NOMO-1 treated with DMSO at 0.1 percent for 48 hours (cell line): ENCODE measurements around the gene JMJD1C.
A peak's percentile ranks its signal among the peaks of the same experiment; 100 is the strongest.

Source experiments
- DNase-seq: peaks from one replicate; lab custom pipeline; 2025; ENCODE audit not compliant: unreplicated experiment; lab: John Stamatoyannopoulos, UW

The JMJD1C gene

GRCh38 chr10:63264617-63265221 lies 201.1 kb downstream of the JMJD1C start:
- DNase-seq: no peak

- no peak for DNase-seq
These were observed 203.2 kb downstream of the JMJD1C start for GRCh38 chr10:63262430-63263073.

DNA sequence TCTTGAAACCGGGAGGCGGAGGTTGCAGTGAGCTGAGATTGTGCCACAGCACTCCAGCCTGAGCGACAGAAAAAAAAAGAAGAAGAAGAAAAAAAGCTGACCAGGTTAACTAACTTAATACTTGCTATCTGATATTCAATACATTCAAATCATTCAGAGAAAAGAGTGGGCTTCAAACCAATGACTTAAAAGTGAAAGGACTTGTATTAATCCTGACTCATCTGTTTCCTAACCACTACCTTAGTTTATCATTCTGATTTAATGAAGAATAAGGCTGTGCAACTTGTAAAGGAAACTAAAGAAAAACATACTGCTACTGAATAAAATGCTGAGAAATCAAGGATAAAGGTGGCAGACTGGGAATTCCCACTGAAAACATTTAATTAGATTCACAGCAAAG lies 204.3 kb downstream of the JMJD1C start:
- DNase-seq: no peak

- DNase-seq: peak; percentile 87
These were observed 204.9 kb downstream of the JMJD1C start for GRCh38 chr10:63260860-63261251.

GRCh38 chr10:63260103-63260859 lies 205.5 kb downstream of the JMJD1C start:
- no peak for DNase-seq

- DNase-seq: no peak
These were observed 206.7 kb downstream of the JMJD1C start for GRCh38 chr10:63258920-63259678.

DNA sequence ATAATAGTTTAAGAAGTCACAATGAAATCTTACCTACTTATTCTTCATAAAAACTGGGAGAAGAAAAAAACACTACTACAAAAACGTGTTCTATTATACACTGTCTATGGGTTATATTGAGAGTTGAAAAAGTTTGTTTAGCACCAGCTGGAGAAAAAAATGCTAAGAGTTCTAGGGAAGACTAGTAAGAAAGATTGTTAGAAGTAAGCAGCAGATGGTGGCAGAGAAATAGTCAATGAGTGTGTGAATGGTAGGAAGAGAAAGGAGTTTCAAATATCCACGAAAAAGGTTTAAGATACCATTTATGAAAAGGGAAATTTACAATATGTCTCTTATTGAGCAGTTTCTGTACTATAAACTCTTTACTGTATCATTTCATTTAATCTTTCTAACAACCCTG lies 208.0 kb downstream of the JMJD1C start:
- DNase-seq: no peak

GRCh38 chr10:63256009-63256773 lies 209.6 kb downstream of the JMJD1C start:
- DNase-seq: peak; percentile 92

DNA sequence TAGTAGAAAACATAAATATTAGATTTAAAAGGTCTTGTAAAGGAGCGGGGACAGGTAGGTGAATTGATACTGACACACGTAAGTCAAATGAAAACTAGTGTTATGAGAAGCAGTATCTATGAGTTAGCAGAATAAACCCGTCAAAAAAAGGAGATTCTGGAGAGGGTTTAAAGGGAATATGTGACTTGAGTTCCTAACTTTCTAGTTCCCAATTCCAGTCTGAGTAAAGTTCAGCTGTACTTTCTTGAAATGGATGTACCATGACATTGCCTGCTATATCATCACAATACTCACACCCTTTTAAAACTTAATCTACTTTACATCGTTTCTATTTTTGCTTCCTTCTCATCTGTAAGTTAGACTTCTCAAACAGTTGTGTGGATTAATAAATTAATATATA lies 210.5 kb downstream of the JMJD1C start:
- DNase-seq: no peak

GRCh38 chr10:63253040-63253439 lies 212.7 kb downstream of the JMJD1C start:
- DNase-seq: peak; percentile 43

DNA sequence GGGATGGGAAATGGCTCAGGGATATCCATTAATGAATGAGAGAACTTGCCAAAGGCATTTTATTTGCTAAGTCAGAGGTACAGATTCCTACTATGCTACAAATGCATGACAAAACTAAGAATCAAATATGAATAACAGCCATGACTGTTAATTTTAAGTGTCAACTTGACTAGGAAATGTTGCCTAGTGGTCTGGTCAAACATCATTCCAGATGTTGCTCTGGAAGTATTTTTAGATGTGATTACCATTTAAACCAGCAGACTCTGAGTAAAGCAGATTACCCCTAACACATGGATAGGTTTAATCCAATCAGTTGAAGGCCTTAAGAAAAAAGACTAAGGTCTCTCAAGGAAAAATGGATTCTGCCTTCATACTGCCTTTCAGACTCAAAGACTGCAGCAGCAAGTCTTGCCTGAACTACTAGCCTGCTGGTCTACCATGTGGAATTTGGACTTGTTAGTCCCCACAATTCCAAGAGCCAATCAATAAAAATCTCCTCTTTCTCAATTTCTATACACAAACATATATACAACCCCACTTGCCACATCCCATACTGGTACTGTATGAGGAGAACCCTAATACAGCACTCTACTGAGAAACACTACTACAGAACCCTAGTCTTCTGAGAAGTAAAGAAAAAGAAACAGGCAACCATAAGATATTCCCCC lies 213.5 kb downstream of the JMJD1C start:
- no peak for DNase-seq

GRCh38 chr10:63250032-63250431 lies 215.7 kb downstream of the JMJD1C start:
- no peak for DNase-seq

DNA sequence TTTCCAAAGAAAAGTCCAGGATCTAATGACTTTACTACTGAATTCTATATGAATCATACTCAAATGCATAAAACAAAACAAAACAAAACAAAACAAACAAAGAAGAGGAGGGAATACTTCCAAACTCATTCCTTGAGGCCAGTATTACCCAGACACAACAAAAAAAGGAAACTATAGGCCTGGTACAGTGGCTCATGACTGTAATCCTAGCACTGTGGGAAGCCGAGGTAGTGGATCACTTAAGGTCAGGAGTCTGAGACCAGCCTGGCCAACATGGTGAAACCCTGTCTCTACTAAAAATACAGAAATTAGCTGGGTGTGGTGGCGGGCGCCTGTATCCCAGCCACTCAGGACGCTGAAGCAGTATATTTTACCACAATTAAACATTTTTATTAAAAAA lies 218.0 kb downstream of the JMJD1C start:
- DNase-seq: no peak

GRCh38 chr10:63246356-63246755 lies 219.4 kb downstream of the JMJD1C start:
- no peak for DNase-seq

- peak; percentile 85 for DNase-seq
These were observed 223.9 kb downstream of the JMJD1C start for GRCh38 chr10:63241841-63242281.

DNA sequence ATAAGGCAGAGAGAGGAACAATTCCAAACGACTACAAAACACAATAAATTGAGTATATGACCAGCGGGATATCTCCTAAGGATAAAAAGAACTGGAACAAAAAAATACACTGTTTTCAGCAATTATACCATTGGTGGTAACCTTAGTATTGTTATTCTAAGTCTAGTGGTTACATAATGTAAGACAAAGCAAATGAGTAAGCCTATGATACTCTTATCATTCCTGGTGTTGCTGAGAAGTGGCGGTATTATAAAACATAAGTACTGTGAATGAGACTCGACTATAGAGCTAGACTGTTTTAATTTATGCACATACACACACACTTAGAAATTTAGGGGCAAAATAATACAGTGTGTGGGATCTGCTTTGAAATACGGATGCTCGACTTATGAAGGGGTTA lies 225.0 kb downstream of the JMJD1C start:
- no peak for DNase-seq

DNA sequence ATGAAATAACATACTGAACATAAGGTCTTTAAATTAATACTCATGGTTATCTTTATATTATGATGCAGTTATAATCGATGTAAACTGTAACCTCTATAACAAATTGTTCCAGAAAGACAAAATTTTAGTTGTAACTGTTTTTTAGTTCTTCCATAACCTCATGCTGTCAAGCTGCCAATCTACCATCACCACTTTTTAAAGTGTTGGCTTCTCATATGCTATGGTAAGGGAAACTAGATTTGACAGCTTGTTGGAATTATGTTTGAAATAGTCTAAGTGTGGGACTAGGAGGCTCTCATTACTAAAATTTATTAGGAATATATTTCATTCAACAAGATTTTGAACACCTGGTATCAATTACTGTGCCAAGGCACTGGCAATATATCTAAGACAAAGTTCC lies 227.3 kb downstream of the JMJD1C start:
- DNase-seq: no peak

GRCh38 chr10:63237396-63237795 lies 228.4 kb downstream of the JMJD1C start:
- no peak for DNase-seq

GRCh38 chr10:63236113-63236935 lies 229.5 kb downstream of the JMJD1C start:
- peak; percentile 88 for DNase-seq
